ENCODE results near the gene MLLT10.

The MLLT10 gene

GRCh38 chr10:21533467-21534279, at the start of gene MLLT10:
MLLT10 (plus strand) TSS chr10:21534232; CDS start chr10:21534645, 413 bp downstream.
- DNase-seq, result peak; percentile 65 to 99 (median 92)

GRCh38 chr10:21487416-21488180, 46.4 kb upstream of the MLLT10 start:
- DNase-seq, result no peak

DNA sequence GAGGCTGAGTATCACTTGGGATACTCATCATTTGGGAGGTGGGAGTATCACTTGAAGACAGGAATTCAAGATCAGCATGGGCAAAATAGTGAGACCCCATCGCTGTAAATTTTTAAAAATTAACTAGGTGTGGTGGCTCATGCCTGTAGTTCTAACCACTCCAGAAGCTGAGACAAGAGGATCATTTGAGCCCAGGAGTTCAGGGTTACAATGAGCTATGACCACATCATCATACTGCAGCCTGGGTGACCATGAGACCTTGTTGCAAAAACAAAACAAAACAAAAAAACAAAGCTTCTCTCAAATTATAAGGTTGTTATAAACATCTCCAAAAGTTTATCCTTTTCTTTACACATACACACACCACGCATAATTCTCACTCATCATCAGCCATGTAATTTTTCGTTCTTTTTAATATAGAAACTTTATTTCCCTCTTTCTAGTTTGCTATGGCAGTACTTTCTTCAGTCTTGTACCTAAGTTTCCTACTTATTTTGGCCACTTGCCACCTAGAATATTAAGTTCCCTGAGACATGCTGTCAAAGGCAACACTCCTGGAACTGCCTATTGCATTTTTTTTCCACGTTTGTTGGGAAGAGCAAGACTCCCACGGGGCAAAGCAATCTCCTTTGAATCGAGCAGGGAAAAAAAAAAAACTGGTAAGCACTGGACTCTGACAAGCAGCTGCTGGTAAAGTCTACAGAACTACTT, 45.6 kb upstream of the MLLT10 start:
- DNase-seq, result no peak

GRCh38 chr10:21488957-21489446, 45.0 kb upstream of the MLLT10 start:
- no peak for DNase-seq

DNA sequence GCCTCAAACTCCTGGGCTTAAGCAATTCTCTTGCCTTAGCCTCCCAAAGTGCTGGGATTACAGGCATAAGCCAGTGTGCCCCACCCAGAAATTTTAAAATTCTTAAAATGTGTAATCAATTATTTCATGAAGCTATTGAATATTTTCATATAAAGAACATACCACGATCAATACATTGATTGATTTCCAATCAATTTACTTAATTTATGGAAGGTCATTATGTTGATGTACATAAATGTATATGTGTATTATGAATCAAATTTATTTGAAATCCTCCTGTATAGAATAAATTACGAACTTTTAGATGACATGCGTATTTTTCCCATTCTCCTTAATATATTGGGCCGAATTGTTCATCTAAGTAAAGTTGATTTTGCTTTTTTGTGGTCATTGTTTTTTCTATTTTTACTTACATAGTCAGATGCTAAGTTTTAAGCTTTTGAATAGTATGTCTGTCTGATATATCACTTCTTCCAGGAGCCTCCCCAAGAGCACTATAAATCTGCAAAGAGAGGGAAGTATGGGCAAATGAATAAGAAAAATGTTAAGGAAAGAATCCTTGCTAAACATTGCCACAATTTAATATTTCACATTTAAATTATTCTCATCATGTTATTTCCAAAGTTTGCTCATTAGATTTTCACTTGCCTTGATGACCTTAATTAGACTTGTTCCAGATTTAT, 43.9 kb upstream of the MLLT10 start:
- DNase-seq, result no peak

GRCh38 chr10:21490711-21491105, 43.3 kb upstream of the MLLT10 start:
- DNase-seq, result no peak

GRCh38 chr10:21492421-21492820, 41.6 kb upstream of the MLLT10 start:
- no peak for DNase-seq

DNA sequence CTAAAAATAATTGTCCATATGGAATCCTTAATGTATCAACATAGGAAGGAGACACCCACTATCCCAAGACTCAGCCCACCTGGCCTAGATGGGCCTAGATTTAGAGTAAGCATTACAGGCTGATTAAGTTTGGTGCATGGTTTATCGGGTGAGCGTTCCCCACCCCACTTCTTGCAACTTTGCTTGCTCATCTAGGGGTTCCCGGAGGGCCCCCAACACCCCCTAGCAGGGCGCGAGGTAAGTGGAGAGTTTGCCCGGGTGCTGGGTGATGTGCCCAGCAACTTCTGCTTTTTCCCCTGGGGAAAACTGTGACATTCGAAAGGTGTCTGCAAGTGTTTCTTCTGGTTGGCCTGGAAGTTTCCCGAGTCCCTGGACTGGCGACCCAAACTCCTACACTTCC, 40.2 kb upstream of the MLLT10 start:
- DNase-seq, result no peak

DNA sequence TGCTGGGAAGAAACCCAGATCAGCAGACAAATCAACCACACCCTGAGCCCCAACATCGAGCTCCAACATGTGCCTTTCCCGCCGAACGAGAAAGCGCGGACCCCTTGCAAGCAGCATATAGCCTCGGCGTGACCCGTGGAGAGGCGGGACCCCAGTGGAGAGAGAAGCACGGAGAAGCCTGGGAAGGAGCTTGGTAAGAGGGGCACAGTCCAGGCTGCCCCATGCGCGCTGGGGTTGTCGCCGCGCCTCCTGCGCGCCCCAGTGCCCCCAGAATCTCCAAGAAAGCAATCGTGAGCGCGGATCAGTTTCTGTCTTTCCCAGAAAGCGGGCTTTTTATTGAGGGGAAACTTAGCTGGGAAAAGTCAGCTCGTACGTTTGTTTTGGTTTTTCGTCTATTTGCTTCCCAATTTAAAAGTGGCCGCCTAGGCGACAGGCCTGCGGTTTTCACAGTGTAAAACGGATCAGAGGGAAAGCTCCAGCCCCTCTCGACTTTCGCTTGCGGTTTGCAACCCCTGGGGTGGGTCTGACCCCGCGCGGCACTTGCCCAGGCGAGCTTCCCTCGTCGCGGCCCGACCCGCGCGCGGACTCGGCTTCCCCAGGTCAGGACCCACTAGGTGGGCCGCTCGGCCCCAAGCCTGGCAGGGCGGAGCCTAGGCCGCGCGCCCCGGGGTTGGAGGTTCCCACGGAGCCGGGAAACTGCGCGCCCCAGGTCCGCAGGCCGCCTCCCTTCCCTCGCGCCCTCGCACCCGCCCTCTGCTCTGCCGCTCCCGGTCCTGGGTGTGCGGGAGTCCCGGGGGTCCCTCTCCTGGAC, 39.6 kb upstream of the MLLT10 start:
- DNase-seq, result peak in 12 of 51 donors; percentile 9 to 42 (median 24)

GRCh38 chr10:21495002-21495751, 38.9 kb upstream of the MLLT10 start:
- DNase-seq, result peak in 1 of 51 donors; percentile 9

- DNase-seq, result peak in 49 of 51 donors; percentile 39 to 91 (median 80)
Measured at GRCh38 chr10:21495752-21496342, 38.2 kb upstream of the MLLT10 start.

- DNase-seq, result peak in 40 of 51 donors; percentile 19 to 82 (median 58)
Measured at GRCh38 chr10:21496343-21497176, 37.5 kb upstream of the MLLT10 start.

DNA sequence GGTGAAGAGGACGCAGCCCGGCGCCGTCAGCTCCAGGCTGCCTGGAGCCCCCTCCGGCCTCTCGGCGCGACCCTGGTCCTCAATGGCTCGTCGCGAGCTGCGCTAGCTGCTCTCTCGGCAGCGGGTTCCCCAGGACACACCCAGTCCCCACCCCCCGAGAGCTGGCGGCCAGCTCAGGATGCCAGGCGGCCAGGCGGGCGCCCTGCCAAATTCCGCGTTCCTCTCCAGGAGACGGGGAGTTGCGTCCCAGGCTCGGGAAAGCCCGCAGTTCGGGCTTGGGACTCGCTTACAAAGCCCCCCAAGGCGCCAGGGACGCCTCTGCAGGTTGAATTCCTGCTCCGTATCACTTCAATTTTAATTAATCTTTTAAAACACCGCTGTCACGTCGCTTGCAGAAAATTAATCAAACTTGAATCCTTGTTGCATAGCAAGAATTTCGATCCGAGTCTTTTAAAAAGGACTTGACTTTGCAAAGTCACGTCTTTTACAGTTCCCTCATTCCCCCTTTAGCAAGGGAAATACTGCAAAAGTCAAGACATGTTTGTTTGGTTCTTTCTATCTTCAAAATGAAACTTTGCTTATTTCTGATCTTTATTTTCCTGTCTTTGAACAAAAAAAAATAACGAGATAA, 36.7 kb upstream of the MLLT10 start:
- peak in 49 of 51 donors; percentile 24 to 89 (median 75) for DNase-seq

GRCh38 chr10:21498377-21498776, 35.7 kb upstream of the MLLT10 start:
- no peak for DNase-seq

GRCh38 chr10:21498986-21499385, 35.0 kb upstream of the MLLT10 start:
- no peak for DNase-seq

GRCh38 chr10:21499701-21500577, 34.1 kb upstream of the MLLT10 start:
- peak in 2 of 51 donors; percentile 33 to 46 for DNase-seq

DNA sequence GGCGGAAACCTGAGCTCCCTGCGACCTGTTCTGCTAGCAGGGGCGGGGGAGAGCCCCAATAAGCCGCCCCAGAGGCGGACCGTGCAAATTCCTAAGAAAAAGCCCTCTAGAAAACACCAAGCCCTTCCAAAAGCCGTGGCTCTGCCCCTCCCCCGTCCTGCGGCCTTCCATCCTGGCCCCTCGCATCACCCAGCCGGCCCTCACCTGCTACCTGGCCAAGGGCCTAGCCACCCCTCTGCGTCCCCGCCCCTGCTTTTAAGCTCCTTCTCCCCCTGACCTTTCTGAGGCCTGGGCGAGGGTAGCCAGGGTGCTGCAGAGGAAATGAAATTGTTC, 33.5 kb upstream of the MLLT10 start:
- DNase-seq, result no peak

Measured in hypothalamus (tissue), 51 donors.